HepG2 (cell line): ENCODE measurements around the gene ZNF384. TPM values are rescaled to one million over a fixed set of nuclear protein-coding genes. Genes with fewer than 3 reads are reported as not detected.

Experiments used
- GATA4 ChIP-seq: sonication (generic); IDR thresholded peaks from 2 replicates; pipeline ENCODE4 v1.6.1; 2016; ENCODE audit warnings: antibody characterized with exemption, low read depth, borderline replicate concordance
- HIVEP1 ChIP-seq: sonication (generic); formaldehyde crosslinking; IDR thresholded peaks from 2 replicates; pipeline ENCODE4 v1.4.0; 2020; ENCODE audit warnings: mild to moderate bottlenecking, missing genetic modification reagents
- MAFK ChIP-seq, 2 experiments: IDR thresholded peaks in 1 of 2; conservative IDR thresholded peaks in 1 of 2; 2 replicates each; pipeline ENCODE4 v1.6.1; 2011; ENCODE audit warnings: improper control_type of control experiment in 2 of 2, low read length in 2 of 2
- ZNF263 ChIP-seq: sonication (generic); formaldehyde crosslinking; IDR thresholded peaks from 2 replicates; pipeline ENCODE4 v1.4.0; 2020; ENCODE audit warnings: missing genetic modification reagents
- polyA plus RNA-seq, 8 experiments: library from polyadenylated mRNA; depleted of rRNA in 3 of 8; stranded (reverse) in 7 of 8; unstranded in 1 of 8; fragments of >200 nt; fragmentation: Illumina TruSeq in 4 of 8; extraction: Trizol in 4 of 8; gene quantifications; 2 replicates each; pipeline versions ENCODE4 v1.2.1 to v1.2.3, GENCODE V29; 2011 to 2016; ENCODE audit warnings: low read depth in 4 of 8, missing spikeins in 1 of 8, mixed read lengths in 1 of 8; ENCODE audit not compliant: insufficient read depth in 1 of 8
- total RNA-seq, 5 experiments: library from RNA; depleted of rRNA; stranded (reverse); fragments of >200 nt; fragmentation: Illumina TruSeq; extraction: Trizol; gene quantifications; 2 replicates each; pipeline ENCODE4 v1.2.3, GENCODE V29; 2016; ENCODE audit warnings: low read depth in 1 of 5
- TF ChIP-seq, protein P1 (sequence below): sonication (generic); formaldehyde crosslinking; IDR thresholded peaks from 2 replicates; pipeline ENCODE4 v1.5.0; 2020; ENCODE audit warnings: missing genetic modification reagents, mild to moderate bottlenecking, borderline replicate concordance
- TF ChIP-seq, protein P2 (sequence below): IDR thresholded peaks from 2 replicates; pipeline ENCODE4 v1.6.1; 2016; ENCODE audit warnings: mild to moderate bottlenecking
- TF ChIP-seq, protein P3 (sequence below): sonication (generic); formaldehyde crosslinking; IDR thresholded peaks from 2 replicates; pipeline ENCODE4 v1.5.1; 2020; ENCODE audit warnings: mild to moderate bottlenecking, missing genetic modification reagents, moderate library complexity

ZNF384 gene
- total and polyA plus RNA-seq, 2 of the 13 experiments (the other 11 are each of a cell fraction or from before 2014, with no cell fraction given) = 23.6 to 55.3 TPM

DNA sequence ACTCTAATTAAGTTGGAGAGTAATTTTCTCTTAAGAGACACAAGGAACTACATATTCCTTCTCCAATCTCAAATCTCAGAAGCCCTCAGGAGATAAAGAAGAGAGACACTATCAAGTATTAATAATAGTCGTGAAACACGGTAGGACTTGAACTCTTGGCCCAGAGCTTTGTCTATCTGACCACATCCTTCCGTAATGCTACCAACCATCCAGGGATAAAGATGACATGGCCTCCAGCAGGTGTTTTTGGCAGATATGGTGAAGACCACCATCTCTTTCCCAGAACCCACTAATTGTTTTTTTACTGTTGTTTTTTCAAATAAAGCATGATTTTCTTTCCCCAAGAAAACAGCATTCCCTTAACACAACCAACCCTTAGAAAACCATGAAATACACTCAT is 3.4 kb downstream of the ZNF384 start (continued):
- TF ChIP-seq GATA4 (no peak), MAFK (conservative IDR thresholded peaks at IDR 0.05 in 1 of 2, IDR thresholded peaks at IDR 0.05 in 1 of 2; ENCODE audit: low read length in 2 of 2) (no peak), HIVEP1 (no peak), ZNF263 (CRISPR knock-in tag) (no peak)
- TF ChIP-seq, protein P1, sequence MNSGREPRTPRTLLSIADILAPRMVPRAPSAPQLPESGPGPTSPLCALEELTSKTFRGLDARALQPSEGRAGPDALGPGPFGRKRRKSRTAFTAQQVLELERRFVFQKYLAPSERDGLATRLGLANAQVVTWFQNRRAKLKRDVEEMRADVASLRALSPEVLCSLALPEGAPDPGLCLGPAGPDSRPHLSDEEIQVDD = no peak
- TF ChIP-seq, protein P2, sequence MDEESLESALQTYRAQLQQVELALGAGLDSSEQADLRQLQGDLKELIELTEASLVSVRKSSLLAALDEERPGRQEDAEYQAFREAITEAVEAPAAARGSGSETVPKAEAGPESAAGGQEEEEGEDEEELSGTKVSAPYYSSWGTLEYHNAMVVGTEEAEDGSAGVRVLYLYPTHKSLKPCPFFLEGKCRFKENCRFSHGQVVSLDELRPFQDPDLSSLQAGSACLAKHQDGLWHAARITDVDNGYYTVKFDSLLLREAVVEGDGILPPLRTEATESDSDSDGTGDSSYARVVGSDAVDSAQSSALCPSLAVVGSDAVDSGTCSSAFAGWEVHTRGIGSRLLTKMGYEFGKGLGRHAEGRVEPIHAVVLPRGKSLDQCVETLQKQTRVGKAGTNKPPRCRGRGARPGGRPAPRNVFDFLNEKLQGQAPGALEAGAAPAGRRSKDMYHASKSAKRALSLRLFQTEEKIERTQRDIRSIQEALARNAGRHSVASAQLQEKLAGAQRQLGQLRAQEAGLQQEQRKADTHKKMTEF = no peak
- TF ChIP-seq, protein P3, sequence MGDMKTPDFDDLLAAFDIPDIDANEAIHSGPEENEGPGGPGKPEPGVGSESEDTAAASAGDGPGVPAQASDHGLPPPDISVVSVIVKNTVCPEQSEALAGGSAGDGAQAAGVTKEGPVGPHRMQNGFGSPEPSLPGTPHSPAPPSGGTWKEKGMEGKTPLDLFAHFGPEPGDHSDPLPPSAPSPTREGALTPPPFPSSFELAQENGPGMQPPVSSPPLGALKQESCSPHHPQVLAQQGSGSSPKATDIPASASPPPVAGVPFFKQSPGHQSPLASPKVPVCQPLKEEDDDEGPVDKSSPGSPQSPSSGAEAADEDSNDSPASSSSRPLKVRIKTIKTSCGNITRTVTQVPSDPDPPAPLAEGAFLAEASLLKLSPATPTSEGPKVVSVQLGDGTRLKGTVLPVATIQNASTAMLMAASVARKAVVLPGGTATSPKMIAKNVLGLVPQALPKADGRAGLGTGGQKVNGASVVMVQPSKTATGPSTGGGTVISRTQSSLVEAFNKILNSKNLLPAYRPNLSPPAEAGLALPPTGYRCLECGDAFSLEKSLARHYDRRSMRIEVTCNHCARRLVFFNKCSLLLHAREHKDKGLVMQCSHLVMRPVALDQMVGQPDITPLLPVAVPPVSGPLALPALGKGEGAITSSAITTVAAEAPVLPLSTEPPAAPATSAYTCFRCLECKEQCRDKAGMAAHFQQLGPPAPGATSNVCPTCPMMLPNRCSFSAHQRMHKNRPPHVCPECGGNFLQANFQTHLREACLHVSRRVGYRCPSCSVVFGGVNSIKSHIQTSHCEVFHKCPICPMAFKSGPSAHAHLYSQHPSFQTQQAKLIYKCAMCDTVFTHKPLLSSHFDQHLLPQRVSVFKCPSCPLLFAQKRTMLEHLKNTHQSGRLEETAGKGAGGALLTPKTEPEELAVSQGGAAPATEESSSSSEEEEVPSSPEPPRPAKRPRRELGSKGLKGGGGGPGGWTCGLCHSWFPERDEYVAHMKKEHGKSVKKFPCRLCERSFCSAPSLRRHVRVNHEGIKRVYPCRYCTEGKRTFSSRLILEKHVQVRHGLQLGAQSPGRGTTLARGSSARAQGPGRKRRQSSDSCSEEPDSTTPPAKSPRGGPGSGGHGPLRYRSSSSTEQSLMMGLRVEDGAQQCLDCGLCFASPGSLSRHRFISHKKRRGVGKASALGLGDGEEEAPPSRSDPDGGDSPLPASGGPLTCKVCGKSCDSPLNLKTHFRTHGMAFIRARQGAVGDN = no peak
- TF ChIP-seq, all 625 proteins: peak for 0
